Upper lobe of right lung (tissue), 1 donor: ENCODE data around the gene STPG4. TPM values are rescaled to one million over a fixed set of nuclear protein-coding genes. Genes with fewer than 3 reads are reported as not detected.
"Not testable (repeated sequence)": the region's sequence is repeated elsewhere in the genome, so short reads cannot be mapped to it uniquely, and the experiment has no call there.

ENCODE experiments used
- ATAC-seq: fragments of 200-7000 bp; cut with Tn5 transposase; one replicate; pipeline ENCODE4 v1.9.1; 2020; ENCODE audit warnings: mild to moderate bottlenecking, moderate library complexity
- DNase-seq: peaks from one replicate; pipeline ENCODE4 v3.0.0-alpha.2; 2020
- H3K27ac ChIP-seq: fragments of 200-600 bp; one replicate; pipeline ENCODE4 v1.8.0; 2022
- H3K27me3 ChIP-seq: fragments of 200-600 bp; one replicate; pipeline ENCODE4 v1.8.0; 2022; ENCODE audit warnings: mild to moderate bottlenecking
- H3K36me3 ChIP-seq: fragments of 200-600 bp; one replicate; pipeline ENCODE4 v1.8.0; 2022
- H3K4me1 ChIP-seq: fragments of 200-600 bp; one replicate; pipeline ENCODE4 v1.8.0; 2022
- H3K4me3 ChIP-seq: fragments of 200-600 bp; one replicate; pipeline ENCODE4 v1.8.0; 2022; ENCODE audit warnings: mild to moderate bottlenecking
- H3K9me3 ChIP-seq: fragments of 200-600 bp; one replicate; pipeline ENCODE4 v1.8.0; 2022
- intact Hi-C: fragments of 100-400 bp; cut with DNase I; formaldehyde crosslinking; loops from one replicate; pipeline ENCODE4 v1.11.0; 2022
- total RNA-seq: library from RNA; stranded (reverse); fragmentation: NEBNext Ultra II Directional; extraction: Animal tissue kit (Norgen Biotek cat#: 25700); gene quantifications from one replicate; pipeline ENCODE4 v1.2.1, GENCODE V29; 2021
- TF ChIP-seq, protein P1 (sequence below): fragments of 200-600 bp; IDR thresholded peaks from one replicate; pipeline ENCODE4 v1.8.0; 2022; ENCODE audit warnings: antibody characterized with exemption
- donor health status: DM: no; HTN: yes; CAD: no; lungs with severe emphysema.

STPG4 gene
- total RNA-seq, 1 donor from 2014 or later, result not detected

- Histone ChIP-seq H3K4me1 (no peaks in the 10 kb centered on the region), H3K27ac (no peak overlapping the region), H3K27me3 (no peaks in the 10 kb centered on the region), H3K9me3 (no peaks in the 10 kb centered on the region), H3K36me3 (no peaks in the 10 kb centered on the region), H3K4me3 (no peak overlapping the region)
- DNase-seq (no peak), ATAC-seq (no peak)
- intact Hi-C loops, result no loop called here
- TF ChIP-seq, protein P1, sequence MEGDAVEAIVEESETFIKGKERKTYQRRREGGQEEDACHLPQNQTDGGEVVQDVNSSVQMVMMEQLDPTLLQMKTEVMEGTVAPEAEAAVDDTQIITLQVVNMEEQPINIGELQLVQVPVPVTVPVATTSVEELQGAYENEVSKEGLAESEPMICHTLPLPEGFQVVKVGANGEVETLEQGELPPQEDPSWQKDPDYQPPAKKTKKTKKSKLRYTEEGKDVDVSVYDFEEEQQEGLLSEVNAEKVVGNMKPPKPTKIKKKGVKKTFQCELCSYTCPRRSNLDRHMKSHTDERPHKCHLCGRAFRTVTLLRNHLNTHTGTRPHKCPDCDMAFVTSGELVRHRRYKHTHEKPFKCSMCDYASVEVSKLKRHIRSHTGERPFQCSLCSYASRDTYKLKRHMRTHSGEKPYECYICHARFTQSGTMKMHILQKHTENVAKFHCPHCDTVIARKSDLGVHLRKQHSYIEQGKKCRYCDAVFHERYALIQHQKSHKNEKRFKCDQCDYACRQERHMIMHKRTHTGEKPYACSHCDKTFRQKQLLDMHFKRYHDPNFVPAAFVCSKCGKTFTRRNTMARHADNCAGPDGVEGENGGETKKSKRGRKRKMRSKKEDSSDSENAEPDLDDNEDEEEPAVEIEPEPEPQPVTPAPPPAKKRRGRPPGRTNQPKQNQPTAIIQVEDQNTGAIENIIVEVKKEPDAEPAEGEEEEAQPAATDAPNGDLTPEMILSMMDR, result no peak
Observed at GRCh38 chr2:47109007-47109375, 46.1 kb downstream of the STPG4 start.

GRCh38 chr2:47108267-47109006, 46.7 kb downstream of the STPG4 start:
- intact Hi-C loops, DNase-seq, H3K4me1 ChIP-seq, H3K27ac ChIP-seq, H3K27me3 ChIP-seq, H3K4me3 ChIP-seq, H3K9me3 ChIP-seq, H3K36me3 ChIP-seq: not testable (repeated sequence)
- peak; percentile 34 for ATAC-seq

DNA sequence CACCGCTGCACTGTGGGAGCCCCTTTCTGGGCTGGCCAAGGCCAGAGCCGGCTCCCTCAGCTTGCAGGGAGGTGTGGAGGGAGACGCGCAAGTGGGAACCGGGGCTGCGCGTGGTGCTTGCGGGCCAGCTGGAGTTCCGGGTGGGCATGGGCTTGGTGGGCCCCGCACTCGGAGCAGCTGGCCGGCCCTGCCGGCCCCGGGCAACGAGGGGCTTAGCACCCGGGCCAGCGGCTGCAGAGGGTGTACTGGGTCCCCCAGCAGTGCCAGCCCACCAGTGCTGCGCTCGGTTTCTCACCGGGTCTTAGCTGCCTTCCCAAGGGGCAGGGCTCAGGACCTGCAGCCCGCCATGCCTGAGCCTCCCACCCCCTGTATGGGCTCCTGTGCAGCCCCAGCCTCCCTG, 47.9 kb downstream of the STPG4 start:
- H3K4me3 ChIP-seq, H3K27ac ChIP-seq, H3K27me3 ChIP-seq, DNase-seq, H3K36me3 ChIP-seq, H3K4me1 ChIP-seq, ATAC-seq, H3K9me3 ChIP-seq, intact Hi-C loops: not testable (repeated sequence)

DNA sequence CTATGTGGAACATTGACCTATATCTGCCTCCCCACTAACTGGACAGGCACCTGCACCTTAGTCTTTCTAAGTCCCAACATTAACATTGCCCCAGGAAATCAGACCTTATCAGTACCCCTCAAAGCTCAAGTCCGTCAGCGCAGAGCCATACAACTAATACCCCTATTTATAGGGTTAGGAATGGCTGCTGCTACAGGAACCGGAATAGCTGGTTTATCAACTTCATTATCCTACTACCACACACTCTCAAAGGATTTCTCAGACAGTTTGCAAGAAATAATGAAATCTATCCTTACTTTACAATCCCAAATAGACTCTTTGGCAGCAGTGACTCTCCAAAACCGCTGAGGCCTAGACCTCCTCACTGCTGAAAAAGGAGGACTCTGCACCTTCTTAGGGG, 48.9 kb downstream of the STPG4 start:
- H3K27me3 ChIP-seq, H3K36me3 ChIP-seq, H3K4me3 ChIP-seq, H3K27ac ChIP-seq, DNase-seq, ATAC-seq, H3K4me1 ChIP-seq, H3K9me3 ChIP-seq, intact Hi-C loops: not testable (repeated sequence)

DNA sequence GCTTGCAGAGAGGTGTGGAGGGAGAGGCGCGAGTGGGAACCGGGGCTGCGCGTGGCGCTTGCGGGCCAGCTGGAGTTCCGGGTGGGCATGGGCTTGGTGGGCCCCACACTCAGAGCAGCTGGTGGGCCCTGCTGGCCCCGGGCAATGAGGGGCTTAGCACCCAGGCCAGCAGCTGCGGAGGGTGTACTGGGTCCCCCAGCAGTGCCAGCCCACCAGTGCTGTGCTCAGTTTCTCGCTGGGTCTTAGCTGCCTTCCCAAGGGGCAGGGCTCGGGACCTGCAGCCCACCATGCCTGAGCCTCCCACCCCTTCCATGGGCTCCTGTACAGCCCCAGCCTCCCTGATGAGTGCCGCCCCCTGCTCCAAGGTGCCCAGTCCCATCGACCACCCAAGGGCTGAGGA, 55.4 kb downstream of the STPG4 start:
- H3K27ac ChIP-seq, H3K27me3 ChIP-seq, H3K9me3 ChIP-seq, intact Hi-C loops, H3K36me3 ChIP-seq, H3K4me1 ChIP-seq, ATAC-seq, DNase-seq, H3K4me3 ChIP-seq: not testable (repeated sequence)

DNA sequence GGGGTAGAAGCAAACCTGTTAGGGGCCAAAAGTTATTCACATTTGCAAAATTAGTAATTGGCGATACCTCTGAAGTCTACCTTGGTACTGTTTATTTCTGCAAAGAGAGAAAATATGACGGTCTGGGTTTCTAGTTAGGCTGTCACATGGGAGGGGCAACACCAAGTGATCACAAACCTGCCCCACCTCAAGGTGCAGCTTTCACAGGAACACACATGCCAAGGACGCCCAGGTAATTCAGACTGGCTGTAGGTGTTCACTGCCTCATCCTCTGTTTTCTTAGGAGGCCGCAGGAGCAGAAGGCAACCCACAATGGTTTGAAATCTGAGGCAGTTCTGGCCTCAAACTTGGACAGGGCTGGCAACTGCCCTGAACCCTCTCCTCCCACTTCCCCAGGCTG, 56.2 kb downstream of the STPG4 start:
- intact Hi-C loops, result no loop called here
- DNase-seq (no peak), ATAC-seq (no peak)
- Histone ChIP-seq H3K27me3 (no peaks in the 10 kb centered on the region), H3K36me3 (no peaks in the 10 kb centered on the region), H3K4me3 (no peak overlapping the region), H3K4me1 (no peaks in the 10 kb centered on the region), H3K9me3 (no peaks in the 10 kb centered on the region), H3K27ac (no peak overlapping the region)
- TF ChIP-seq, protein P1, result no peak

GRCh38 chr2:47097563-47097962, 57.5 kb downstream of the STPG4 start:
- H3K27me3 ChIP-seq, result no peaks in the 10 kb centered on the region
- no peak overlapping the region for H3K27ac ChIP-seq
- no peaks in the 10 kb centered on the region for H3K4me1 ChIP-seq
- ATAC-seq, result no peak
- no peaks in the 10 kb centered on the region for H3K36me3 ChIP-seq
- intact Hi-C loops, result no loop called here
- TF ChIP-seq, protein P1, result no peak
- DNase-seq, result no peak
- no peak overlapping the region for H3K4me3 ChIP-seq
- no peaks in the 10 kb centered on the region for H3K9me3 ChIP-seq

- H3K4me1 ChIP-seq, result no peaks in the 10 kb centered on the region
- ATAC-seq (no peak), DNase-seq (no peak)
- no peaks in the 10 kb centered on the region for H3K9me3 ChIP-seq
- no peaks in the 10 kb centered on the region for H3K36me3 ChIP-seq
- intact Hi-C loops, result no loop called here
- no peak overlapping the region for H3K27ac ChIP-seq
- no peak overlapping the region for H3K4me3 ChIP-seq
- H3K27me3 ChIP-seq, result no peaks in the 10 kb centered on the region
- TF ChIP-seq, protein P1, result no peak
Observed at GRCh38 chr2:47096451-47096850, 58.7 kb downstream of the STPG4 start.
